T-helper 17 cell (primary cell): ENCODE results near the gene SLCO2B1. TPM values are rescaled to one million over a fixed set of nuclear protein-coding genes. Genes with fewer than 3 reads are reported as not detected.
"Not testable (repeated sequence)": the region's sequence is repeated elsewhere in the genome, so short reads cannot be mapped to it uniquely, and the experiment has no call there.

Source experiments
- ATAC-seq: fragments of 150-1000 bp; cut with Tn5 transposase; 2 replicates; pipeline ENCODE4 v1.10.0; 2021; ENCODE audit warnings: mild to moderate bottlenecking, moderate library complexity
- DNase-seq, 3 donors: peaks; one replicate each; pipeline versions ENCODE4 v3.0.0 to v3.0.0-alpha.2; 2020 to 2021
- H3K9me3 ChIP-seq: one replicate; pipeline ENCODE4 v1.7.0; 2013; ENCODE audit warnings: low read length, mild to moderate bottlenecking; ENCODE audit not compliant: control insufficient read depth, poor library complexity, severe bottlenecking
- H3K27ac Mint-ChIP-seq: one replicate; pipeline ENCODE4 v1.8.0; 2022; ENCODE audit warnings: mild to moderate bottlenecking, moderate library complexity, mixed read lengths
- H3K27me3 Mint-ChIP-seq: one replicate; pipeline ENCODE4 v1.8.0; 2022; ENCODE audit warnings: mixed read lengths
- H3K36me3 Mint-ChIP-seq: one replicate; pipeline ENCODE4 v1.8.0; 2022; ENCODE audit warnings: low read depth, mixed read lengths
- H3K4me1 Mint-ChIP-seq: one replicate; pipeline ENCODE4 v1.8.0; 2022; ENCODE audit warnings: mild to moderate bottlenecking, mixed read lengths
- H3K4me3 Mint-ChIP-seq: one replicate; pipeline ENCODE4 v1.8.0; 2022; ENCODE audit warnings: mild to moderate bottlenecking, moderate library complexity, mixed read lengths
- total RNA-seq, 4 donors: library from RNA in 2 of 4; stranded (reverse) in 2 of 4; gene quantifications; one replicate each; pipeline ENCODE4 v1.2.3 and lab custom pipeline; 2022 to 2026

Gene SLCO2B1, protein sequence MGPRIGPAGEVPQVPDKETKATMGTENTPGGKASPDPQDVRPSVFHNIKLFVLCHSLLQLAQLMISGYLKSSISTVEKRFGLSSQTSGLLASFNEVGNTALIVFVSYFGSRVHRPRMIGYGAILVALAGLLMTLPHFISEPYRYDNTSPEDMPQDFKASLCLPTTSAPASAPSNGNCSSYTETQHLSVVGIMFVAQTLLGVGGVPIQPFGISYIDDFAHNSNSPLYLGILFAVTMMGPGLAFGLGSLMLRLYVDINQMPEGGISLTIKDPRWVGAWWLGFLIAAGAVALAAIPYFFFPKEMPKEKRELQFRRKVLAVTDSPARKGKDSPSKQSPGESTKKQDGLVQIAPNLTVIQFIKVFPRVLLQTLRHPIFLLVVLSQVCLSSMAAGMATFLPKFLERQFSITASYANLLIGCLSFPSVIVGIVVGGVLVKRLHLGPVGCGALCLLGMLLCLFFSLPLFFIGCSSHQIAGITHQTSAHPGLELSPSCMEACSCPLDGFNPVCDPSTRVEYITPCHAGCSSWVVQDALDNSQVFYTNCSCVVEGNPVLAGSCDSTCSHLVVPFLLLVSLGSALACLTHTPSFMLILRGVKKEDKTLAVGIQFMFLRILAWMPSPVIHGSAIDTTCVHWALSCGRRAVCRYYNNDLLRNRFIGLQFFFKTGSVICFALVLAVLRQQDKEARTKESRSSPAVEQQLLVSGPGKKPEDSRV
- not detected for total RNA-seq
- total RNA-seq (lab: John Stamatoyannopoulos, UW): 0 reads per million in 2 donors

DNA sequence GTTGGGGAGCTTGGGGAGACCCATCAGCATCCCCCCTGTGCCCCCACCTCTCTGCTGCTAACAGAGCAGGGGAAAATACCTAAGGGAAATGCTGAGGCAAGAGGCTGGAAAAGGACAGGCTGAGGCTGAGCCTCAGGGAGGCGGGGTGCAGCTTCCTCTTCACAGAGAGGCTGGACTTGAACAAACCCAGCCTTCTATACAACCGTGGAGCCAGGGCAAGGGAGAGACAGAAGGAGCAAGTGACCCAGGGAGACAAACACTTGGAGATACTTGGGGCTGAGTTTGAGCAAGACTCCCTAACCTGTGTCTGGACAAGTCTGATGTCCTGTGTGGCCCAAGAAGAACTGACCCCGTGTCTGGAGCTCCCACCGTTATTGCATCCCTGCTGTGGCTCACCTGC, at the start of gene SLCO2B1:
Gene SLCO2B1 (plus strand): TSS at position 229 of the 400 bp plus-strand sequence. CDS start 275 bp downstream, outside the sequence.
- Mint-ChIP-seq H3K4me3 (no peak within 1 kb of the TSS), H3K27me3 (peaks cover 25% of the 10 kb centered on the region), H3K4me1 (peaks cover 2% of the 10 kb centered on the region), H3K36me3 (peaks cover 6% of the 10 kb centered on the region), H3K27ac (no peak within 1 kb of the TSS)
- no peaks in the 10 kb centered on the region for H3K9me3 ChIP-seq
- DNase-seq (no peak), ATAC-seq (no peak)

- Mint-ChIP-seq H3K4me1 (peaks cover 9% of the 10 kb centered on the region), H3K4me3 (no peak overlapping the region), H3K27me3 (peaks cover 53% of the 10 kb centered on the region), H3K36me3 (no peaks in the 10 kb centered on the region), H3K27ac (no peak overlapping the region)
- no peak for DNase-seq
- no peak for ATAC-seq
- no peaks in the 10 kb centered on the region for H3K9me3 ChIP-seq
These were observed 49.3 kb upstream of the SLCO2B1 start for GRCh38 chr11:75101424-75102128.

- Mint-ChIP-seq H3K36me3 (no peaks in the 10 kb centered on the region), H3K27ac (no peak overlapping the region), H3K4me1 (peaks cover 9% of the 10 kb centered on the region), H3K4me3 (no peak overlapping the region), H3K27me3 (peaks cover 44% of the 10 kb centered on the region)
- ATAC-seq (no peak), DNase-seq (no peak)
- H3K9me3 ChIP-seq: no peaks in the 10 kb centered on the region
These were observed 47.4 kb upstream of the SLCO2B1 start for GRCh38 chr11:75103380-75104026.

GRCh38 chr11:75105462-75105925, 45.4 kb upstream of the SLCO2B1 start:
- Mint-ChIP-seq H3K27ac (no peak overlapping the region), H3K27me3 (peaks cover 41% of the 10 kb centered on the region), H3K4me1 (peaks cover 7% of the 10 kb centered on the region), H3K36me3 (no peaks in the 10 kb centered on the region), H3K4me3 (no peak overlapping the region)
- DNase-seq: no peak
- no peak for ATAC-seq
- H3K9me3 ChIP-seq: no peaks in the 10 kb centered on the region

DNA sequence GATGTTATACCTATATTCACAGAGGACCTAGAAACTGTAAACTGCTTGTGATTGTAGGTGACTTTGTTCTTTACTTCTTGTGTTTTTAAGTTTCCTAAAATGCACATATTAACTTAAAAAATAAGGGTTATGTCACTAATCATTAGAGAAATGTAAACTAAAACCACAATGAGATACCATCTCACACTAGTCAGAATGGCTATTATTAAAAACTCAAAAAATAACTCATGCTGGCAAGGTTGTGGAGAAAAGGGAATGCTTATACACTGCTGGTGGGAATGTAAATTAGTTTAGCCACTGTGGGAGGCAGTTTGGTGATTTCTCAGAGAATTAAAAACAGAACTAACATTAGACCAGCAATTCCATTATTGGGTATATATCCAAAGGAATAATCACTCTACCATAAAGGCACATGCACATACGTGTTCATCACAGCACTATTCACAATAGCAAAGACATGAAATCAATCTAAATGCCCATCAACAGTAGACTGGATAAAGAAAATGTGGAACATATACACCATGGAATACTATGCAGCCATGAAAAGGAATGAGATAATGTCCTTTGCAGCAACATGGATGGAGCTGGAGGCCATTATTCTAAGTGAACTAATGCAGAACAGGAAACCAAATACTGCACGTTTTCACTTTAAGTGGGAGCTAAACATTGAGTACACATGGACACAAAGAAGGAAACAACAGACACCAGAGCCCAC, 44.8 kb upstream of the SLCO2B1 start:
- H3K4me3 Mint-ChIP-seq, H3K9me3 ChIP-seq, DNase-seq, H3K36me3 Mint-ChIP-seq, ATAC-seq, H3K27ac Mint-ChIP-seq, H3K4me1 Mint-ChIP-seq: not testable (repeated sequence)
- peaks cover 36% of the 10 kb centered on the region for H3K27me3 Mint-ChIP-seq

GRCh38 chr11:75107187-75107586, 43.7 kb upstream of the SLCO2B1 start:
- Mint-ChIP-seq H3K4me3 (no peak overlapping the region), H3K27ac (no peak overlapping the region), H3K27me3 (peaks cover 27% of the 10 kb centered on the region), H3K36me3 (no peaks in the 10 kb centered on the region), H3K4me1 (peaks cover 3% of the 10 kb centered on the region)
- H3K9me3 ChIP-seq: no peaks in the 10 kb centered on the region
- no peak for ATAC-seq
- DNase-seq: no peak

- no peak for DNase-seq
- H3K4me3 Mint-ChIP-seq: no peak overlapping the region
- no peaks in the 10 kb centered on the region for H3K9me3 ChIP-seq
- no peak overlapping the region for H3K27ac Mint-ChIP-seq
- H3K36me3 Mint-ChIP-seq: no peaks in the 10 kb centered on the region
- H3K27me3 Mint-ChIP-seq: peaks cover 11% of the 10 kb centered on the region
- no peak for ATAC-seq
- no peaks in the 10 kb centered on the region for H3K4me1 Mint-ChIP-seq
These were observed 38.7 kb upstream of the SLCO2B1 start for GRCh38 chr11:75112200-75112599.

- Mint-ChIP-seq H3K27ac (no peak overlapping the region), H3K4me3 (no peak overlapping the region), H3K36me3 (no peaks in the 10 kb centered on the region), H3K4me1 (no peaks in the 10 kb centered on the region), H3K27me3 (peaks cover 11% of the 10 kb centered on the region)
- DNase-seq (no peak), ATAC-seq (no peak)
- no peaks in the 10 kb centered on the region for H3K9me3 ChIP-seq
These were observed 37.9 kb upstream of the SLCO2B1 start for GRCh38 chr11:75113030-75113429.

DNA sequence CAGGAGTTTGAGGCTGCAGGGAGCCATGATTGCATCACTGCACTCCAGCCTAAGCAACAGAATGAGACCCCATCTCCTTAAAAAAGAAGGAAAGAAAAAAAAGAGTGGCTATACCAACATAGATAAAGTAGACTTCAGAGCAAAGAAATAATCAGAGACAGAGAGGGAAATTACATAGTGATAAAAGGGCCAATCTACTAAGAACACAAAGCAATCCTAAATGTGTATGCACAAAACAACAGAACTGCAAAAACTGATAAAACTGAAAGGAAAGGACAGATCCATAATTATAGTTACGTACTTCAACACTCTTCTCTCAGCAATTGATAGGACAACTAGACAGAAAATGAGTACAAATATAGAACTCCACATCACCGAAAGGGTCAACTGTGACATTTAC, 36.4 kb upstream of the SLCO2B1 start:
- H3K36me3 Mint-ChIP-seq: no peaks in the 10 kb centered on the region
- no peaks in the 10 kb centered on the region for H3K9me3 ChIP-seq
- ATAC-seq (no peak), DNase-seq (no peak)
- H3K27me3 Mint-ChIP-seq: peaks cover 12% of the 10 kb centered on the region
- no peak overlapping the region for H3K4me3 Mint-ChIP-seq
- H3K4me1 Mint-ChIP-seq: no peaks in the 10 kb centered on the region
- no peak overlapping the region for H3K27ac Mint-ChIP-seq

GRCh38 chr11:75118577-75118976, 32.3 kb upstream of the SLCO2B1 start:
- DNase-seq (no peak), ATAC-seq (no peak)
- H3K9me3 ChIP-seq: no peaks in the 10 kb centered on the region
- Mint-ChIP-seq H3K27ac (no peak overlapping the region), H3K4me1 (no peaks in the 10 kb centered on the region), H3K36me3 (peaks cover 3% of the 10 kb centered on the region), H3K27me3 (peaks cover 12% of the 10 kb centered on the region), H3K4me3 (no peak overlapping the region)

- Mint-ChIP-seq H3K27ac (no peak overlapping the region), H3K4me3 (no peak overlapping the region), H3K27me3 (peaks cover 25% of the 10 kb centered on the region), H3K36me3 (peaks cover 2% of the 10 kb centered on the region), H3K4me1 (no peaks in the 10 kb centered on the region)
- H3K9me3 ChIP-seq: no peaks in the 10 kb centered on the region
- ATAC-seq (no peak), DNase-seq (no peak)
These were observed 24.3 kb upstream of the SLCO2B1 start for GRCh38 chr11:75126564-75126963.

DNA sequence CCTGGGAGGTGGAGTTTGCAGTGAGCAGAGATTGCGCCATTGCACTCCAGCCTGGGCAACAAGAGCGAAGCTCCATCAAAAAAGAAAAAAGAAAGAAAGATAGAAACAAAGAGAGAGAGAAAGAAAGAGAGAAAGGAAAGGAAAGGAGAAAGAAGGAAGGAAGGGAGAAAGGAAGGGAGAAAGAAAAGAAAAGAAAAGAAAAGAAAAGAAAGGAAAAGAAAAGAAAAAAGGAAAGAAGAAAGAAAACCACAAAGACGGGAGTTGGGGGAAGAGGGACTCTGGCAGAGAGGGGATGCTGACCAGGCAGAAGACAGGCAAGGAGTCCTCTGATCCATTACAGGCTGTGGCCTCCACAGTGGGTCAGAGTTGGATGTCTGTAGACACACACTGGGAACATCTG, 18.8 kb upstream of the SLCO2B1 start:
- no peaks in the 10 kb centered on the region for H3K9me3 ChIP-seq
- DNase-seq (no peak), ATAC-seq (no peak)
- Mint-ChIP-seq H3K36me3 (peaks cover 2% of the 10 kb centered on the region), H3K27me3 (peaks cover 51% of the 10 kb centered on the region), H3K4me3 (no peak overlapping the region), H3K4me1 (peaks cover 9% of the 10 kb centered on the region), H3K27ac (no peak overlapping the region)
